Stimulated activated CD8-positive, alpha-beta memory T cell treated with anti-CD3 and anti-CD28 coated beads, Interleukin-12 subunit alpha, Interleukin-12 subunit beta, amount 100 ng/mL, for 1 hour (primary cell): ENCODE measurements around the gene TRPM5.

Source experiments
- DNase-seq: peaks from one replicate; pipeline ENCODE4 v3.0.0-alpha.2; 2020; ENCODE audit warnings: low read depth

TRPM5 gene

GRCh38 chr11:2452321-2453012 lies 8.2 kb upstream of the TRPM5 start:
- DNase-seq: no peak

GRCh38 chr11:2451916-2452315 lies 7.6 kb upstream of the TRPM5 start:
- DNase-seq: no peak

GRCh38 chr11:2451336-2451735 lies 7.0 kb upstream of the TRPM5 start:
- DNase-seq: no peak

- no peak for DNase-seq
These were observed 6.2 kb upstream of the TRPM5 start for GRCh38 chr11:2450321-2451041.

- no peak for DNase-seq
These were observed 5.4 kb upstream of the TRPM5 start for GRCh38 chr11:2449548-2450320.

- no peak for DNase-seq
These were observed 4.6 kb upstream of the TRPM5 start for GRCh38 chr11:2448661-2449547.

- no peak for DNase-seq
These were observed 3.8 kb upstream of the TRPM5 start for GRCh38 chr11:2447951-2448650.

- no peak for DNase-seq
These were observed 3.1 kb upstream of the TRPM5 start for GRCh38 chr11:2447253-2447950.

- DNase-seq: no peak
These were observed 2.4 kb upstream of the TRPM5 start for GRCh38 chr11:2446590-2447252.

- DNase-seq: no peak
These were observed 1.6 kb upstream of the TRPM5 start for GRCh38 chr11:2445746-2446551.

- DNase-seq: no peak
These were observed 769 bp upstream of the TRPM5 start, which contains the start of gene KCNQ1 for GRCh38 chr11:2444821-2445745. KCNQ1 (plus strand) TSS chr11:2445008; CDS start chr11:2445099, 91 bp downstream.

GRCh38 chr11:2443406-2443805 lies 908 bp downstream of the TRPM5 start:
- no peak for DNase-seq

- no peak for DNase-seq
These were observed 1.7 kb downstream of the TRPM5 start for GRCh38 chr11:2442589-2442988.

GRCh38 chr11:2441171-2441570 lies 3.1 kb downstream of the TRPM5 start:
- DNase-seq: no peak

- no peak for DNase-seq
These were observed 3.7 kb downstream of the TRPM5 start for GRCh38 chr11:2440646-2441045.

- no peak for DNase-seq
These were observed 4.5 kb downstream of the TRPM5 start for GRCh38 chr11:2439820-2440219.

- no peak for DNase-seq
These were observed 6.8 kb downstream of the TRPM5 start for GRCh38 chr11:2437516-2437915.

- DNase-seq: no peak
These were observed 7.7 kb downstream of the TRPM5 start for GRCh38 chr11:2436521-2437031.
